LNCaP clone FGC (cell line): ENCODE data around the gene WWC2.

Source experiments
- DNase-seq: peaks from one replicate; pipeline ENCODE4 v3.0.0-alpha.2; 2011; ENCODE audit warnings: low read depth
- H3K4me3 ChIP-seq: 2 replicates; pipeline ENCODE4 v1.5.1; 2011; ENCODE audit warnings: mild to moderate bottlenecking, low read depth, low read length, control low read depth
- CTCF ChIP-seq: IDR thresholded peaks from 2 replicates; pipeline ENCODE4 v1.5.1; 2012; ENCODE audit warnings: mild to moderate bottlenecking; ENCODE audit not compliant: control insufficient read depth, insufficient read depth; ENCODE audit errors: extremely low read depth

Gene WWC2

GRCh38 chr4:183333202-183333601, 234.1 kb downstream of the WWC2 start:
- no peak for TF ChIP-seq CTCF
- no peak overlapping the region for H3K4me3 ChIP-seq

GRCh38 chr4:183333983-183334382, 234.9 kb downstream of the WWC2 start:
- DNase-seq, result no peak
- no peak for TF ChIP-seq CTCF
- no peak overlapping the region for H3K4me3 ChIP-seq

More at GRCh38 chr4:183333202-183333601, 234.1 kb downstream of the WWC2 start:
- no peak for DNase-seq

- no peak overlapping the region for H3K4me3 ChIP-seq
- DNase-seq, result no peak
- TF ChIP-seq CTCF, result no peak
Measured at GRCh38 chr4:183335369-183335940, 236.4 kb downstream of the WWC2 start.

GRCh38 chr4:183337349-183337748, 238.3 kb downstream of the WWC2 start:
- TF ChIP-seq CTCF, result no peak
- H3K4me3 ChIP-seq, result no peak overlapping the region
- DNase-seq, result no peak

GRCh38 chr4:183337833-183338232, 238.8 kb downstream of the WWC2 start:
- H3K4me3 ChIP-seq, result no peak overlapping the region
- DNase-seq, result no peak
- TF ChIP-seq CTCF, result no peak

- DNase-seq, result no peak
- no peak overlapping the region for H3K4me3 ChIP-seq
- no peak for TF ChIP-seq CTCF
Measured at GRCh38 chr4:183342541-183343533, 243.8 kb downstream of the WWC2 start.
